Fibroblast of villous mesenchyme (primary cell): Measurements from ENCODE around the gene HOXA3. TPM values are rescaled to one million over a fixed set of nuclear protein-coding genes. Genes with fewer than 3 reads are reported as not detected.

Source experiments
- DNase-seq: peaks from one replicate; pipeline ENCODE4 v3.0.0-alpha.2; 2010; ENCODE audit warnings: low read depth
- H3K4me3 ChIP-seq: 2 replicates; pipeline ENCODE4 v1.5.1; 2011; ENCODE audit warnings: low read depth, mild to moderate bottlenecking, low read length
- total RNA-seq: library from RNA; depleted of rRNA; stranded (reverse); fragments of >200 nt; gene quantifications from 2 replicates; pipeline ENCODE4 v1.2.3, GENCODE V29; 2012
- TF ChIP-seq, protein P1 (sequence below): IDR thresholded peaks from 2 replicates; pipeline ENCODE4 v1.5.1; 2012; ENCODE audit warnings: low read depth, mild to moderate bottlenecking, low read length; ENCODE audit not compliant: insufficient read depth

Gene HOXA3
- total RNA-seq, 1 donor, result 11.7 TPM

DNA sequence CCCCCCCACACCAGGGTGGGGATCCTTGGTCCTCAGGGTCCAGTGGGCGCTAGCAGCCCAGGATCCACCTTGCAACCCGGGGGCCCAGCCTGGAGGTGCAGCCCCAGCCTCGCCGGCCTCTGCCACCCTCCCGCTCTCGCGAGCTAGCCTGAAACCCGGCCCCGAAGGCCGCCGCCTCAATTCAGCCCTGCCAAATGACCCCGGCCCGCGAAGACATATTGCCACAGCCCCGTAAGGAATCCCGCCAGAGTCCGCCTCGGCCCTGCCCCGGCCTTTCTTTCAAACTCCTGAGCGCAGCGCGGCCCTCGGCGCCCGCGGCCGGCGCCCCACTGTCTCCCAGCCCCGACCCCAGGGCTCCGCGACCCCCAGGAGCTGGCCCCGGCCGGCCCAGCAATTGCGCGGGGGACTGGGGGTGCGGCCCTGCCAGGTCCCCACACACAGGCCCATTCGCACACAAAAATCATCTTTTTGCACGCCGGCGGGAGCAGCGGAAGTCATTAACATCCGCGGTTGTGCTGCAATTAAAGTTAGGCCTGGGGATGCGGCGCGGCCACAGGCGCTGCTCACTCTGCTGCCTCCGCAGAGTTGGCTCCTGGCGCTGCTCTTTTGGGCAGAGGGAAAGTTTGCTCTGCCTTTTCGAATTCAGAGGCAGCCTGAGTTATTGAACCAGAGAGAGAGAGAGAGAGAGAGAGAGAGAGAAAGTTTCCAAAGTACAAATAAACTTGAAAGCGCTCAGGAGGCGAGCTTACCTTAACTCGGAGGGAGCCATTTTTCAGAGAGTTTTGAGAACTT is 12.9 kb downstream of the HOXA3 start:
- TF ChIP-seq, protein P1, sequence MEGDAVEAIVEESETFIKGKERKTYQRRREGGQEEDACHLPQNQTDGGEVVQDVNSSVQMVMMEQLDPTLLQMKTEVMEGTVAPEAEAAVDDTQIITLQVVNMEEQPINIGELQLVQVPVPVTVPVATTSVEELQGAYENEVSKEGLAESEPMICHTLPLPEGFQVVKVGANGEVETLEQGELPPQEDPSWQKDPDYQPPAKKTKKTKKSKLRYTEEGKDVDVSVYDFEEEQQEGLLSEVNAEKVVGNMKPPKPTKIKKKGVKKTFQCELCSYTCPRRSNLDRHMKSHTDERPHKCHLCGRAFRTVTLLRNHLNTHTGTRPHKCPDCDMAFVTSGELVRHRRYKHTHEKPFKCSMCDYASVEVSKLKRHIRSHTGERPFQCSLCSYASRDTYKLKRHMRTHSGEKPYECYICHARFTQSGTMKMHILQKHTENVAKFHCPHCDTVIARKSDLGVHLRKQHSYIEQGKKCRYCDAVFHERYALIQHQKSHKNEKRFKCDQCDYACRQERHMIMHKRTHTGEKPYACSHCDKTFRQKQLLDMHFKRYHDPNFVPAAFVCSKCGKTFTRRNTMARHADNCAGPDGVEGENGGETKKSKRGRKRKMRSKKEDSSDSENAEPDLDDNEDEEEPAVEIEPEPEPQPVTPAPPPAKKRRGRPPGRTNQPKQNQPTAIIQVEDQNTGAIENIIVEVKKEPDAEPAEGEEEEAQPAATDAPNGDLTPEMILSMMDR, result no peak
- no peak for DNase-seq
- H3K4me3 ChIP-seq, result peak overlapping the region; percentile 13

DNA sequence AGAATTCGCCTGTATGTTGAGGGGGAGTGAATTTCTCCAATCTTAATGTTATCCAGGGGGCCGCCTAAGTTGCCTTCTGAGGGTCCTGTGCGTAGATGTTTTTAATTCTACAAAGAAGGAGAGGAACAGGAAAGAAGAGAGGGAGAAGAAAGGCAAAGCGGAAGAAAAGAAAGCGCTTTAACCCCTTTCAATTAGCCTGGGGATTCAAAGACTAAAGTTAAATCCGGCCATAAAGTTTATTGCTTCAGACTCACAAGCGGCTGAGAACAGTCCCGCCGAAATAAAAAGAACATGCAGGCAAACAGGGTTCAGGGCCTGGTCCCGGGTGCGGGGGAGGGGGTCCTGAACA is 13.4 kb downstream of the HOXA3 start:
- H3K4me3 ChIP-seq, result no peak overlapping the region
- TF ChIP-seq, protein P1, result no peak
- no peak for DNase-seq

DNA sequence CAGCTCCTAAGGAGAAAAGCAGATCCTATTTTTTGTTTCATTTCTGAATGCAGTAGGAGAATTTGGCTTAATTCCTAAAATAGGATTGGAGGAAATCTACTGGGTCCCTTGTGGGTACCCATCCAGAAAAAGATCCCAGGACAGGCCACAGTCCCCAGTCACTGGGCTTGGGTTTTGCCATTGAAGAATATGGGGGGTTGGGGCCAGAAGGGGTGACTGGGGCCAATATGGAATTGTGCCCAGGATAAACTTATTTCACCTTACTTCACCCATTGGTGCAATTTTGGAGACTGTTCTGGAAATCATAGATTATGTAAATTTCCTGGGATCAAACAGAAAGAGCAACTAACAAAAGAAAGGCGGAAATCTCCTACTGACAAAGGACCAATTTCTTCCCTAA is 13.9 kb downstream of the HOXA3 start:
- DNase-seq, result no peak
- H3K4me3 ChIP-seq, result no peak overlapping the region
- TF ChIP-seq, protein P1, result no peak

DNA sequence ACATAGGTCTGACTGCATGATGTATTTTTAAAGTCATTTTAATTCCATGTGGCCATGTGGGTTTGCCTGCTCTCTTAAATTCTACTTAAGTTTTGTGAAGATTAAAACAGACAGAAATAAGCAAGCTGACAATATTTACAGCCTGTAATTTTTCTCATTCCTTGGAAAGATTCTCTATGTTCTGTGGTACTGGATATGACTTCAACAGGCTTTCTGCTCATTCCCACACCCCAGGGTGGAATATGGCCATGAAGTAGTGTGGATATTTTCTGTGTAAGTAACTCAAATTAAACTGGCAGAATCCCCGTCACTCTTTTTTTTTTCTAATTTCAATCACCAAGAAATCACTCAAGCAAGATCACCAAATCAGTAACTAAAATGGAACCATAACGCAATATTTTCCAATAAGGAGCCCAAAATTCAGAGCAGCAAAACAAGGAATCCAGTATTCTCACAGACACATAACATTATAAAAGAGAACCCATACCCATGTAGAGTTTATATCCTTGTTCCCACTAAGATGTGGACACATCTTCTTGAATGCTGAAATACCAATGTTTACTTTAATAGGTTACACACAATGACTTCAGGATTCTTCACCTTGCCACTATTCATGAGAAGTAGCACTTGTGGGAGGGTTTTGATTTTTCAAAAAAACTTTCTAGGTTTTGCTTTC is 14.6 kb downstream of the HOXA3 start:
- TF ChIP-seq, protein P1, result no peak
- no peak for DNase-seq
- H3K4me3 ChIP-seq, result no peak overlapping the region

DNA sequence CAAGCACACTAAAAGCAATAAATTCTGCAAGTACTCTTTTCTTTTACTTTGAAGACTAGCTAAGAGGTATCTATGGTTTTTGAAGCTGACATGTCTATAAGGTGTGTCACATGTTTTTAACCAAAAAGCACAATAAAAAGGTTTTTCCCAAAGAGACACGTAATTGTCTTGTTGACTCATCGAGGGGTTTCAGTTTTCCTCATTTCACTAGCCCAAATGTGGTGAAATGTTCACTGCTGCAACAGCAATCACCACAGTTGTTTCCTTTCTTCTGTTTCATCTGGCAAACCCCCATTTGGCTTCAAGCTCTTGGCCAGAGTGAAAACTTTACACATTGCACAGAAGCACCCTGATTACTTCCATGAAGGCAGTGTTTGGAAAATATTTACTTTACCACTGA is 18.0 kb downstream of the HOXA3 start:
- TF ChIP-seq, protein P1, result no peak
- peak; percentile 91 for DNase-seq
- no peak overlapping the region for H3K4me3 ChIP-seq

DNA sequence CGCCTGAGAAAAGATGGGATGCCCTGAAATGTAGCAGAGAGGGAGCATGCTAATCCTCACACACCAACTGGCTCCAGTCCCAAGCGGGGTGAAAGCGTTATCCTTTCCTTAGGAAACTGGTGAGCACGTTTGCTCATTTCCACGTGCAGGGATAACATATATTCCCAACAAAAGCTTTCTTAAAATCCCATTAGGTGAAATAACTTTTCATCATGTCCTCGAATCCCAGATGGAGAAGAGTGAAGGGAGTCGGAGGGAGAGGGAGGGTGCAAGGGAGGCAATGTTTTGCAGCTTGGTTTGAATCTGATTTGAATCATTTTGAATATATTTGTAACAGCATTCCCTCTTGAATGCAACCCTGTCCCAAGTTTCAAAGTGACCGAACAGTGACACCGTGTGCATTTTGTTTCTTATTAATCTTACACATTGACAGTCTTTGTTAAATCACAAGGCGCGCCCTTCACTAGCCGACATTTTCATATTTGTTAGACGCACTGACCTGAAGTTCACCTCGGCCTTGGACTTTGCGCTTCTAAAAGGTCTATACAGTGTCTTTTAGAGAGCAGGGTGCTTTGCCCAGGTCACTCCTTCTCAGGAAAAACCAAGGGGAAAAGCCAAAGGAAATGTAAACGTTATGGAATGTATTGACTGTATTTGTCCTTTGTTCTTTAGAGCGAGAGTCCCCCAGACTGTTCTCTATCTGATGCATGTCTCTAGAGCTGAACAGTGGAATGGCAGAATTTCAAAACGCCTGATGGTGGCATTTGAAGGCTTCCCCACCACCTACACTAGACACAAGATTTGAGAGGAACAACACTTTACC is 18.8 kb downstream of the HOXA3 start:
- TF ChIP-seq, protein P1, result no peak
- no peak for DNase-seq
- no peak overlapping the region for H3K4me3 ChIP-seq
